ENCODE results near the gene PLCG2. TPM values are rescaled to one million over a fixed set of nuclear protein-coding genes. Genes with fewer than 3 reads are reported as not detected.

Gene PLCG2
- polyA plus RNA-seq, 1 donor from 2014 or later: not detected

DNA sequence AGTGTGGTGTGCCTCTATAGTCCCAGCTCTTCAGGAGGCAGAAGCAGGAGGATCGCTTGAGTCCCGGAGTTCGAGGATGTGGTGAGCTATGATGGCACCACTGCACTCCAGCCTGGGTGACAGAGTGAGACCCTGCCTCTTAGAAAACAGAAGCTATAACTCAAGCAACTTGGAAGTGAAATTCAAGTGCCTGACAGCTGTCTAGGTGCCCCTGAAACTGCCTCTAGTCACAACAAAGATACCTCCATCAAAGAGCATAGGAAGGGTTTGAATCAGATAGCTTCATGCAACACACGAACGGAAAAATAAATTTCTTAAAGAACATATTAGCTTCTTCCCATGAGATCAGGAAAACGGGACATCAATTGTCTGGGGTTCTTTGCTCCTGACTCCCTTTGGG is 860 bp upstream of the PLCG2 start:
- Histone ChIP-seq H3F3A (ENCODE audit: insufficient read depth, low read length, poor library complexity, severe bottlenecking) (no peaks in the 10 kb centered on the region), H3K79me2 (replicated peaks; ENCODE audit: insufficient read depth, low read length) (no peaks in the 10 kb centered on the region), H3K36me3 (ENCODE audit: insufficient read depth, low read length) (no peaks in the 10 kb centered on the region), H3K9me3 (ENCODE audit: low read length) (no peaks in the 10 kb centered on the region), H3K27me3 (ENCODE audit: insufficient read depth, low read depth, low read length) (peaks cover 37% of the 10 kb centered on the region), H2AFZ (ENCODE audit: low read depth, low read length) (no peak overlapping the region), H4K20me1 (ENCODE audit: insufficient read depth) (no peaks in the 10 kb centered on the region), H3K4me3 (ENCODE audit: low read length) (no peak overlapping the region), H3K27ac (ENCODE audit: low read length) (no peak overlapping the region), H3K9me2 (ENCODE audit: insufficient read depth, low read length) (no peaks in the 10 kb centered on the region), H3K4me2 (ENCODE audit: low read length) (no peak overlapping the region), H3K9ac (ENCODE audit: low read length) (no peak overlapping the region)
- TF ChIP-seq POLR2AphosphoS5 (IDR thresholded peaks at IDR 0.05) (no peak), TAF1 (IDR thresholded peaks at IDR 0.05; ENCODE audit: low read depth) (no peak), EZH2 (IDR thresholded peaks at IDR 0.05; ENCODE audit: borderline replicate concordance, insufficient read depth, low read length, poor library complexity, severe bottlenecking) (no peak), EP300 (conservative IDR thresholded peaks at IDR 0.05; ENCODE audit: poor library complexity, severe bottlenecking) (no peak), MXI1 (conservative IDR thresholded peaks at IDR 0.05; ENCODE audit: poor library complexity, severe bottlenecking) (no peak), SMC3 (conservative IDR thresholded peaks at IDR 0.05; ENCODE audit: poor library complexity) (no peak), RAD21 (conservative IDR thresholded peaks at IDR 0.05) (no peak)
- TF ChIP-seq, protein P1, sequence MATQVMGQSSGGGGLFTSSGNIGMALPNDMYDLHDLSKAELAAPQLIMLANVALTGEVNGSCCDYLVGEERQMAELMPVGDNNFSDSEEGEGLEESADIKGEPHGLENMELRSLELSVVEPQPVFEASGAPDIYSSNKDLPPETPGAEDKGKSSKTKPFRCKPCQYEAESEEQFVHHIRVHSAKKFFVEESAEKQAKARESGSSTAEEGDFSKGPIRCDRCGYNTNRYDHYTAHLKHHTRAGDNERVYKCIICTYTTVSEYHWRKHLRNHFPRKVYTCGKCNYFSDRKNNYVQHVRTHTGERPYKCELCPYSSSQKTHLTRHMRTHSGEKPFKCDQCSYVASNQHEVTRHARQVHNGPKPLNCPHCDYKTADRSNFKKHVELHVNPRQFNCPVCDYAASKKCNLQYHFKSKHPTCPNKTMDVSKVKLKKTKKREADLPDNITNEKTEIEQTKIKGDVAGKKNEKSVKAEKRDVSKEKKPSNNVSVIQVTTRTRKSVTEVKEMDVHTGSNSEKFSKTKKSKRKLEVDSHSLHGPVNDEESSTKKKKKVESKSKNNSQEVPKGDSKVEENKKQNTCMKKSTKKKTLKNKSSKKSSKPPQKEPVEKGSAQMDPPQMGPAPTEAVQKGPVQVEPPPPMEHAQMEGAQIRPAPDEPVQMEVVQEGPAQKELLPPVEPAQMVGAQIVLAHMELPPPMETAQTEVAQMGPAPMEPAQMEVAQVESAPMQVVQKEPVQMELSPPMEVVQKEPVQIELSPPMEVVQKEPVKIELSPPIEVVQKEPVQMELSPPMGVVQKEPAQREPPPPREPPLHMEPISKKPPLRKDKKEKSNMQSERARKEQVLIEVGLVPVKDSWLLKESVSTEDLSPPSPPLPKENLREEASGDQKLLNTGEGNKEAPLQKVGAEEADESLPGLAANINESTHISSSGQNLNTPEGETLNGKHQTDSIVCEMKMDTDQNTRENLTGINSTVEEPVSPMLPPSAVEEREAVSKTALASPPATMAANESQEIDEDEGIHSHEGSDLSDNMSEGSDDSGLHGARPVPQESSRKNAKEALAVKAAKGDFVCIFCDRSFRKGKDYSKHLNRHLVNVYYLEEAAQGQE (IDR thresholded peaks at IDR 0.05; ENCODE audit: borderline replicate concordance): no peak
- TF ChIP-seq, protein P2, sequence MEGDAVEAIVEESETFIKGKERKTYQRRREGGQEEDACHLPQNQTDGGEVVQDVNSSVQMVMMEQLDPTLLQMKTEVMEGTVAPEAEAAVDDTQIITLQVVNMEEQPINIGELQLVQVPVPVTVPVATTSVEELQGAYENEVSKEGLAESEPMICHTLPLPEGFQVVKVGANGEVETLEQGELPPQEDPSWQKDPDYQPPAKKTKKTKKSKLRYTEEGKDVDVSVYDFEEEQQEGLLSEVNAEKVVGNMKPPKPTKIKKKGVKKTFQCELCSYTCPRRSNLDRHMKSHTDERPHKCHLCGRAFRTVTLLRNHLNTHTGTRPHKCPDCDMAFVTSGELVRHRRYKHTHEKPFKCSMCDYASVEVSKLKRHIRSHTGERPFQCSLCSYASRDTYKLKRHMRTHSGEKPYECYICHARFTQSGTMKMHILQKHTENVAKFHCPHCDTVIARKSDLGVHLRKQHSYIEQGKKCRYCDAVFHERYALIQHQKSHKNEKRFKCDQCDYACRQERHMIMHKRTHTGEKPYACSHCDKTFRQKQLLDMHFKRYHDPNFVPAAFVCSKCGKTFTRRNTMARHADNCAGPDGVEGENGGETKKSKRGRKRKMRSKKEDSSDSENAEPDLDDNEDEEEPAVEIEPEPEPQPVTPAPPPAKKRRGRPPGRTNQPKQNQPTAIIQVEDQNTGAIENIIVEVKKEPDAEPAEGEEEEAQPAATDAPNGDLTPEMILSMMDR (IDR thresholded peaks at IDR 0.05; ENCODE audit: poor library complexity, severe bottlenecking): no peak

DNA sequence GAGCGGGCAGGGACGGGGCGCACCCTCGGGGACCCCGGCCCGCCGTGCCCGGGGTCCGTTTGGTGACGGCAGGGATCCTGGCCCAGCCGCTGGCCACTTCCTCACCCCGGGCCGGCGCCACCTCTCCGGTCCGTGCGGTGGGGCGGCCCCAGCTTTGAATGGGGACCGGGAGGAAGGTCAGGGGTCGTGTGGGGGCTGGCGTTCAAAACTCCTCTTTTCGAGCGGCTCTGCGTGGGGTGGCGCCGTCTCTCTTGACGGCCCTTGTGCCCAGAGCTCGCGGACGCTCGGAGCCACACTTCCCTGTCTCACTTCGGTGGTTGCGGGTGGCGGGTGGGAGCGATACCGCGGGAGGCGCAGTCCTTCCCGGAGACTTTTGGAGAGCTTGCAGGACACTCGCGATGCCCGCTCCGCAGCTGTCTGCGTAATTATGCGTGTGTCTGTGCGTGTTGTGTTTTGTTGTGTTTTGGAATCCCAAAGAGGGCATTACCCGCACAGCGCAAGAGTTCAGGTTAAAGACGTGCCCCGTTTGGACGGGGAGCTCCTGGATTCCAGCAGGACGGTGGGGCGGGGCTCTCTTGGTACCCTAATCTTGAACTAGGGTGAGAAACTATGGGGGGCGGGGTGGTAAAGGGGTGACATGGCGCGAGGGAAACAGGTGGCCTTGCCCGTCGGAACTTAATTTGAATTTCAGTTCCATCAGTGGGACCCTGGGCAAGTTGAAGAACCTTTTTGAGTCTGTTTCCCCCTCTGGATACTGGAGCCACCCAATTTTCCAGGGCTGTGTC is 637 bp downstream of the PLCG2 start:
- Histone ChIP-seq H3K9me3 (ENCODE audit: low read length) (no peaks in the 10 kb centered on the region), H2AFZ (ENCODE audit: low read depth, low read length) (no peak overlapping the region), H3K27me3 (ENCODE audit: insufficient read depth, low read depth, low read length) (peaks cover 37% of the 10 kb centered on the region), H4K20me1 (ENCODE audit: insufficient read depth) (no peaks in the 10 kb centered on the region), H3K9me2 (ENCODE audit: insufficient read depth, low read length) (no peaks in the 10 kb centered on the region), H3K27ac (ENCODE audit: low read length) (no peak overlapping the region), H3K36me3 (ENCODE audit: insufficient read depth, low read length) (no peaks in the 10 kb centered on the region), H3K4me3 (ENCODE audit: low read length) (peak overlapping the region; percentile 60), H3F3A (ENCODE audit: insufficient read depth, low read length, poor library complexity, severe bottlenecking) (no peaks in the 10 kb centered on the region), H3K9ac (ENCODE audit: low read length) (no peak overlapping the region), H3K4me2 (ENCODE audit: low read length) (no peak overlapping the region), H3K79me2 (replicated peaks; ENCODE audit: insufficient read depth, low read length) (no peaks in the 10 kb centered on the region)
- TF ChIP-seq, protein P1 (IDR thresholded peaks at IDR 0.05; ENCODE audit: borderline replicate concordance): no peak
- TF ChIP-seq EZH2 (IDR thresholded peaks at IDR 0.05; ENCODE audit: borderline replicate concordance, insufficient read depth, low read length, poor library complexity, severe bottlenecking): peak; percentile 54
